Activated B cell treated with CpG ODN at 0.5 μM for 24 hours (primary cell): ENCODE measurements around the gene CHD1. TPM values are rescaled to one million over a fixed set of nuclear protein-coding genes. Genes with fewer than 3 reads are reported as not detected.

Experiments
- ATAC-seq: fragments of 200-7000 bp; cut with Tn5 transposase; one replicate; pipeline ENCODE4 v1.10.0; 2021; ENCODE audit warnings: low read depth, mild to moderate bottlenecking, moderate library complexity
- CTCF ChIA-PET: fragments of 350-600 bp; sonication (Branson Sonifier 250); formaldehyde crosslinking; loops from one replicate; lab custom pipeline; 2021; ENCODE audit warnings: antibody characterized with exemption; lab: Charles Lee
- POLR2A ChIA-PET: fragments of 350-600 bp; sonication (Branson Sonifier 250); formaldehyde crosslinking; loops from one replicate; lab custom pipeline; 2021; ENCODE audit warnings: antibody characterized with exemption; lab: Charles Lee
- DNase-seq: peaks from one replicate; pipeline ENCODE4 v3.0.0; 2022
- H3K27ac Mint-ChIP-seq: one replicate; pipeline ENCODE4 v1.8.0; 2020; ENCODE audit warnings: mixed read lengths
- H3K27me3 Mint-ChIP-seq: one replicate; pipeline ENCODE4 v1.8.0; 2021; ENCODE audit warnings: mixed read lengths
- H3K36me3 Mint-ChIP-seq: one replicate; pipeline ENCODE4 v1.8.0; 2021; ENCODE audit warnings: low read depth, mixed read lengths
- H3K4me1 Mint-ChIP-seq: one replicate; pipeline ENCODE4 v1.8.0; 2021; ENCODE audit warnings: mixed read lengths
- H3K4me3 Mint-ChIP-seq: one replicate; pipeline ENCODE4 v1.8.0; 2020; ENCODE audit warnings: mild to moderate bottlenecking, mixed read lengths
- H3K9me3 Mint-ChIP-seq: one replicate; pipeline ENCODE4 v1.8.0; 2020; ENCODE audit warnings: mixed read lengths
- CTCF ChIP-seq: fragments of 200-600 bp; IDR thresholded peaks from one replicate; pipeline ENCODE4 v1.8.0; 2022; ENCODE audit warnings: antibody characterized with exemption, mild to moderate bottlenecking
- intact Hi-C: fragments of 100-400 bp; cut with micrococcal nuclease; formaldehyde crosslinking; loops from one replicate; pipeline ENCODE4 v1.15.1; 2024
- total RNA-seq: library from RNA; stranded (reverse); gene quantifications from 2 replicates; pipeline ENCODE4 v1.2.3, GENCODE V29; 2022

CHD1 gene
- total RNA-seq, 1 donor from 2014 or later = 77.5 TPM

- no peak for TF ChIP-seq CTCF
- POLR2A ChIA-PET = interaction anchor here (0.8 to 1.0 kb wide), 2 partner anchors 104 to 108 kb away, joined by 3 to 4 read pairs; no protein-coding TSS in a partner anchor
- H3K4me1 Mint-ChIP-seq = peaks cover 61% of the 10 kb centered on the region
- no peaks in the 10 kb centered on the region for H3K9me3 Mint-ChIP-seq
- no peak for DNase-seq
- H3K27ac Mint-ChIP-seq = no peak overlapping the region
- intact Hi-C loops = no loop called here
- H3K27me3 Mint-ChIP-seq = no peaks in the 10 kb centered on the region
- peaks cover 76% of the 10 kb centered on the region for H3K36me3 Mint-ChIP-seq
- CTCF ChIA-PET = interaction anchor here (0.5 to 1.8 kb wide), 4 partner anchors 10 to 1693 kb away, joined by 3 to 4 read pairs (median 3); no protein-coding TSS in a partner anchor
- ATAC-seq = no peak
- H3K4me3 Mint-ChIP-seq = no peak overlapping the region
Observed at GRCh38 chr5:98923966-98924365, 4.8 kb downstream of the CHD1 start.

DNA sequence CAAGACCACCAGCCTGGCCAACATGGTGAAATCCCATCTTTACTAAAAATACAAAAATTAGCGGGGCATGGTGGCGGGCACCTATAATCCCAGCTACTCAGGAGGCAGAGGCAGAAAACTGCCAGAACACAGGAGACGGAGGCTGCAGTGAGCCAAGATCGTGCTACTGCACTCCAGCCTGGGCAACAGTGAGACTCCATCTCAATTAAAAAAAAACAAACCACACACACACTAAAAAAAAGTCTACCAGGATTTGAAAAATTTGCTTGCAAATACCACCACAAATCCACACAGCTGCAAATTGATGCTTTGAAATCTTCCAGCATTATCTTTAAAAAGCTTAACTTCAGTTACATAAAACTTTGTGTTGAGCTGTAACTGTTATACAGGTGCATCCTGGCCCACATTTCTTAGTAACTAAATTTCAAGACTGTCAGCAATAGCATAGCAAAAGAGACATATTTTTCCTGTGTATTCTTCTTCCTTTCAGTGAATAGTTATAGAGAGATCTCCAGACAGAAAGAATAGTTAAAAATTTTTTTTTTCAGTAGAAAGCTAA is 6.8 kb downstream of the CHD1 start:
- POLR2A ChIA-PET = interaction anchor here (0.6 to 1.3 kb wide), 3 partner anchors 10 to 110 kb away, joined by 3 to 6 read pairs (median 3); no protein-coding TSS in a partner anchor
- no peaks in the 10 kb centered on the region for H3K9me3 Mint-ChIP-seq
- TF ChIP-seq CTCF = no peak

DNA sequence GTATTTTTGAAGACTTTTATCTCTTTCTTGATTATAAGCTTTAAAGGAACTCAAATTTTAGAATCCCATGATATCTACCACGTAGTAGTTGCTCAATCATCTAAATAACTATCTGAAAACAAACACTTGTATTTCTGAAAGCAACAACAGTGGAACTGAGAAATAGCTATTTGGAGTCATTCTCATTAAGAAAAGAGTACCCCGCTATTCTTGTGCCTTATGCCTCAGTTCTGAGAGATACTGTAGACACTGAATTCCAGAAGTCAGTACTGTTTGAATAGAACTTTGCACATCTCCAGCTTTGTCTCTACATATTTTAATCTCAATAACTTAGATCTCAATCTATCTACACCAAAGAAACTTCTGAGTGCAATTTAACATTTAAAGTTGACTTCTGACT is 11.4 kb downstream of the CHD1 start:
- intact Hi-C loops = loop anchor here (1.0 kb wide), 1 partner anchor 8 kb away; no protein-coding TSS in a partner anchor
- no peaks in the 10 kb centered on the region for H3K9me3 Mint-ChIP-seq
- no peak for ATAC-seq
- H3K36me3 Mint-ChIP-seq = peaks cover 63% of the 10 kb centered on the region
- TF ChIP-seq CTCF = no peak
- no peak overlapping the region for H3K27ac Mint-ChIP-seq
- peaks cover 63% of the 10 kb centered on the region for H3K4me1 Mint-ChIP-seq
- DNase-seq = no peak
- no peak overlapping the region for H3K4me3 Mint-ChIP-seq
- POLR2A ChIA-PET = interaction anchor here (0.9 to 1.6 kb wide), 3 partner anchors 10 to 87 kb away, joined by 3 to 7 read pairs (median 5); partner anchors contain the start of gene CHD1
- no peaks in the 10 kb centered on the region for H3K27me3 Mint-ChIP-seq
- CTCF ChIA-PET = interaction anchor here (1.5 kb wide), 1 partner anchor 115 kb away, joined by 3 read pairs; no protein-coding TSS in a partner anchor

More for the DNA sequence above, 6.8 kb downstream of the CHD1 start:
- DNase-seq (no peak), ATAC-seq (no peak)
- Mint-ChIP-seq H3K36me3 (peaks cover 80% of the 10 kb centered on the region), H3K27me3 (no peaks in the 10 kb centered on the region), H3K4me1 (peaks cover 68% of the 10 kb centered on the region), H3K27ac (peak overlapping the region; percentile 50), H3K4me3 (no peak overlapping the region)
- intact Hi-C loops = no loop called here
- CTCF ChIA-PET = interaction anchor here (0.7 to 2.9 kb wide), 5 partner anchors 8 to 797 kb away, joined by 3 to 13 read pairs (median 4); no protein-coding TSS in a partner anchor

DNA sequence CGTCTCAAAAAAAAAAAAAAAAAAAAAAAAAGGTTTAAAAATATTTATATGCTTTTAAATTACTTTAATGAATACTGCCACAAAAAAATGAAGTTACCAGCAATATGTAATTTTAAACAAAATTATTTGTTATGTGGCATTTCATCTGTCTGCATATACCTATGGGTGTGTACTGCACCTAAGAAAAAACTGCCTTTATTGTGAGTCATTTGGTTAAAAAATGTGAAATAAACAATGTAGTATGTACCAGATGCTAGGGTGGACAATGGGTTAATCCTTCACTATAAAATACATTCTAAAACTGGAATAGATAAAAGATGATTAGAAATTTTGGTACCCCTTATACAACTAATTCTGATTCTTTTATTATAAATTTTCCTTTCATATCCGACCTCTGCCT is 12.3 kb downstream of the CHD1 start:
- Mint-ChIP-seq H3K9me3 (no peaks in the 10 kb centered on the region), H3K4me1 (peaks cover 57% of the 10 kb centered on the region), H3K27ac (no peak overlapping the region), H3K27me3 (no peaks in the 10 kb centered on the region), H3K4me3 (no peak overlapping the region), H3K36me3 (peaks cover 60% of the 10 kb centered on the region)
- ATAC-seq (no peak), DNase-seq (no peak)
- POLR2A ChIA-PET = interaction anchor here (0.7 to 1.6 kb wide), 3 partner anchors 11 to 125 kb away, joined by 3 to 7 read pairs (median 4); no protein-coding TSS in a partner anchor
- no peak for TF ChIP-seq CTCF
- intact Hi-C loops = no loop called here
- CTCF ChIA-PET = interaction anchor here (1.5 kb wide), 1 partner anchor 116 kb away, joined by 3 read pairs; no protein-coding TSS in a partner anchor

- TF ChIP-seq CTCF = no peak
- H3K27me3 Mint-ChIP-seq = no peaks in the 10 kb centered on the region
- ChIA-PET POLR2A (interaction anchor here (1.0 to 2.3 kb wide), 3 partner anchors 16 to 118 kb away, joined by 5 to 12 read pairs (median 7); partner anchors contain the start of gene CHD1), CTCF (interaction anchor here (0.6 to 2.0 kb wide), 7 partner anchors 9 to 1900 kb away, joined by 3 to 8 read pairs (median 4); no protein-coding TSS in a partner anchor)
- H3K36me3 Mint-ChIP-seq = peaks cover 52% of the 10 kb centered on the region
- peaks cover 61% of the 10 kb centered on the region for H3K4me1 Mint-ChIP-seq
- ATAC-seq = no peak
- no peak for DNase-seq
- H3K4me3 Mint-ChIP-seq = no peak overlapping the region
- H3K9me3 Mint-ChIP-seq = no peaks in the 10 kb centered on the region
- intact Hi-C loops = no loop called here
- peak overlapping the region; percentile 69 for H3K27ac Mint-ChIP-seq
Observed at GRCh38 chr5:98913911-98914310, 14.9 kb downstream of the CHD1 start.
